Stimulated activated CD8-positive, alpha-beta memory T cell treated with anti-CD3 and anti-CD28 coated beads, Interleukin-15, amount 100 ng/mL, for 24 hours (primary cell): ENCODE measurements around the gene RREB1.

Source experiments
- DNase-seq: peaks from one replicate; pipeline ENCODE4 v3.0.0-alpha.2; 2020; ENCODE audit warnings: low read depth

Gene RREB1, protein sequence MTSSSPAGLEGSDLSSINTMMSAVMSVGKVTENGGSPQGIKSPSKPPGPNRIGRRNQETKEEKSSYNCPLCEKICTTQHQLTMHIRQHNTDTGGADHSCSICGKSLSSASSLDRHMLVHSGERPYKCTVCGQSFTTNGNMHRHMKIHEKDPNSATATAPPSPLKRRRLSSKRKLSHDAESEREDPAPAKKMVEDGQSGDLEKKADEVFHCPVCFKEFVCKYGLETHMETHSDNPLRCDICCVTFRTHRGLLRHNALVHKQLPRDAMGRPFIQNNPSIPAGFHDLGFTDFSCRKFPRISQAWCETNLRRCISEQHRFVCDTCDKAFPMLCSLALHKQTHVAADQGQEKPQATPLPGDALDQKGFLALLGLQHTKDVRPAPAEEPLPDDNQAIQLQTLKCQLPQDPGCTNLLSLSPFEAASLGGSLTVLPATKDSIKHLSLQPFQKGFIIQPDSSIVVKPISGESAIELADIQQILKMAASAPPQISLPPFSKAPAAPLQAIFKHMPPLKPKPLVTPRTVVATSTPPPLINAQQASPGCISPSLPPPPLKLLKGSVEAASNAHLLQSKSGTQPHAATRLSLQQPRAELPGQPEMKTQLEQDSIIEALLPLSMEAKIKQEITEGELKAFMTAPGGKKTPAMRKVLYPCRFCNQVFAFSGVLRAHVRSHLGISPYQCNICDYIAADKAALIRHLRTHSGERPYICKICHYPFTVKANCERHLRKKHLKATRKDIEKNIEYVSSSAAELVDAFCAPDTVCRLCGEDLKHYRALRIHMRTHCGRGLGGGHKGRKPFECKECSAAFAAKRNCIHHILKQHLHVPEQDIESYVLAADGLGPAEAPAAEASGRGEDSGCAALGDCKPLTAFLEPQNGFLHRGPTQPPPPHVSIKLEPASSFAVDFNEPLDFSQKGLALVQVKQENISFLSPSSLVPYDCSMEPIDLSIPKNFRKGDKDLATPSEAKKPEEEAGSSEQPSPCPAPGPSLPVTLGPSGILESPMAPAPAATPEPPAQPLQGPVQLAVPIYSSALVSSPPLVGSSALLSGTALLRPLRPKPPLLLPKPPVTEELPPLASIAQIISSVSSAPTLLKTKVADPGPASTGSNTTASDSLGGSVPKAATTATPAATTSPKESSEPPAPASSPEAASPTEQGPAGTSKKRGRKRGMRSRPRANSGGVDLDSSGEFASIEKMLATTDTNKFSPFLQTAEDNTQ (N-terminal part only)

DNA sequence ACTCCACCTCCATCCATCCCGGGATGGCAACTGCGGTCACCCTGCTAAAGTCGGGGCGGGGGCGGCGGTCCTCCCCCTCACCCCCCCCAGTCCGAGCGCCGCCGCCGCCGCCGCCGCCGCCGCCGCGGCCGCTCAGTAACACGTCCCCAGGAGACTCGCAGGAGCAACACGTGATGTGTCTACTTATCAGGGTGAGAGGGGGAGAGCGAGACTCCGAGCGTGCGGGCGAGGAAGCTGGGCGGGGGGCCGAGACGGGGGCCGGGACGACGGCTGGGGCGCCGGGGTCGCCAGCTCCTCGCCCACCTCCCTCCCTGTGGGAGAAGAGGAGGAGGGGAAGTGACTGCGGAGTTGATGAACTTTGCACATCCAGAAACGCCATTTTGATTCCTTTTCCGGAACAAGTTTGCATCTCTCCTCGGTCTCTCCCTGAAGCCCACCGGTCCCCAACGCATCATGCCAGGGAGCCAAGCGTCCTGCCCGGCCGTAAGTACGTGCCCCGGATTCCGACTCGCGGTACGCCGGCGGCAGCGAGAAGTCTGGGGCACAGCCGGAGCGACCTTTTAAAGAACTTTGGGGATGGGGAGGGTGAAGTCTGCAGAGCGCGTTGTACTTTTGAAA lies at the start of gene RREB1:
TSS of gene RREB1 (plus strand) at position 384 of the 618 bp plus-strand sequence. CDS start 73,951 bp downstream, outside the sequence.
- peak; percentile 30 for DNase-seq

DNA sequence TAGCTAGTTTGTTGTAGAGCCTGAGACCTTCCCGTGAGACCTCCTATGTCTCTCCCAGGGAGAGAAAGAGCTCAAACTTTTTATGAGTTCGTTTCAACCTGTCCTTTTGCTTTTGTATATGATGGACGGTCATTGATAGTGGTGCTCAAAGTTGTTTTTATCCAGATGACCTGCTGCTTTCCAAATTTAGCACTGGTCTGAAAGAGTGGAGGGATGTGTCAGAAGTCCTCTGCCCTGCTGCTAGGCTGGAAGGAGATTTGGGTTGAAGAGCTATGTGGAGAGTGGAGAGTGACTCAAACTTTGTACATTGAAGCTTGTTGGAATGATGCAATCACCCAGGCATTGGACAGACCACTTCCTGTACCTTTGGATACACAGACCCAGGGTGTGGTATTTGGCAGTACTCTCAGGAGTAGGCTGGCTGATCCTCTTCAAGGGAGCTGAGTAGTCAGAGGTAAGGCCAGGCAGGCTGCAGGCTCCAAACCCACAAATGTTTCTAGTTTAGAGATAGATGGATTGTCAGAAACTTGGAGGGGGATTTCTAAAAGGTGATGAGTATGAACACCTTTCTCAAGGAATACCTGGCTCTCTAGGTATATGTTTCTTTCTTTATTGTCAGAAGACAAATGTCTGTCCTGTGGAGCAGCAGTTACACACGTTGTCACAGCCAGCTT lies 49.4 kb upstream of the RREB1 start:
- DNase-seq: no peak

DNA sequence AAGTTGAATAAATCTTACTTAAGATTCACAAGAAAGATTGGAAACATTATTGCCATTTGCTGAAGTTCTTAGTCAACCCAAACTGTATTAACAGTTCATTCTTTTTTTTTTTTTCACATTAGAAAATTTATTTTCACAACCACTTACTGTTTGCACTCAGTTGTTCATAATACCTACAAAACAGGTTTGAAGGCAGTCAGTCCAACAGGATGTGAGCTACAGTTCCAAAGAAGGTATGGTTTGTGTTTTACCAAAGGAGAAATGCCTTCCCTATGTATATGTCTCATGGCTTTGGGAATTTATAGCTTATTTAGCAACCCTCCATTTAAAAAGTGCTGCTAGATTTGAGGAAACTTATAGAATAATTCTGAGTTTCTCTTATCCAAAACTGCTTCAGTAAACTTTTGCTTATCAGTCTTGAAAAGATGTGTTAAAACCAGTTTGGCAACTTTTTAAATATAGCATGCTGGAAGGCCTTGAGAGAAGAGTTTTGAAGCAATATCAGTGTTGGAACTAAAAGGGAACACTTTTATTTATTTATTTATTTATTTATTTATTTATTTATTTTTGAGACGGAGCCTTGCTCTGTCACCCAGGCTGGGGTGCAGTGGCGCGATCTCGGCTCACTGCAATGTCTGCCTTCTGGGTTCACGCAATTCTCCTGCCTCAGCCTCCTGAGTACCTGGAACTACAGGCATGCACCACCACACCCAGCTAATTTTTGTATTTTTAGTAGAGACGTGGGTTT lies 46.8 kb upstream of the RREB1 start:
- DNase-seq: no peak

DNA sequence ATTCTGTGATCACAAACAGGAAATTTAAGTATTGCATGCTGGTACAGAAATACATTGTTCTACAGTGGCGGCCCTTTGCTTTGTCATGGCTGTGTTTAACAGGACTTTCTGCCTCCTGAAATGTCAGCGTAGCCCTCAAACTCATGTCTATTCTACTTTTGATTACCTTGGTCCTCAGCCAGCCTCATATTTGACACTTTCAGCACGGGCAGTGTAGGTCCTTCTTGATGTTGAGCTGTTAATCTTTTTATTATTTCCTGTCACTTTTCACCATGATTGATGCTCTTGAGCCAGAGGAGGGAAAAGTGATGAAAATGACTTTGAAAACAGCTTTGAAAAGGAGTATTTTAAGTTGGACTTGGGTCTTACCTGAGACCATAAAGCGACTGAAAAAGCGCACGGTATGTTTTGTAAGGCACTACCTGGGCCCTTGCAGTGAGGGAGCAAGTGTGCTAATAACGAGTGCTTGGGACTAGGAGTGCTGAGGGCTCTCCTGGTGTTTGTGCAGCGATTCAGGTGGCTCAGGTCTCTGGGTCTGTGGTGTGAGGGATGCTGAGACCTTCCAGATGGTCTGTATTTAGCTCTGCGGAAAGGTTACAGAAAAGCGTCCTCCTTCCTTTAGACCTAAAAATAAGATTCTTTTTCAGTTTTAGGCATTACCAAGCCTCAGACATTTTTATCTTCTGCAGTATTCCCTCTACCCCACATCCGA lies 45.2 kb upstream of the RREB1 start:
- no peak for DNase-seq

DNA sequence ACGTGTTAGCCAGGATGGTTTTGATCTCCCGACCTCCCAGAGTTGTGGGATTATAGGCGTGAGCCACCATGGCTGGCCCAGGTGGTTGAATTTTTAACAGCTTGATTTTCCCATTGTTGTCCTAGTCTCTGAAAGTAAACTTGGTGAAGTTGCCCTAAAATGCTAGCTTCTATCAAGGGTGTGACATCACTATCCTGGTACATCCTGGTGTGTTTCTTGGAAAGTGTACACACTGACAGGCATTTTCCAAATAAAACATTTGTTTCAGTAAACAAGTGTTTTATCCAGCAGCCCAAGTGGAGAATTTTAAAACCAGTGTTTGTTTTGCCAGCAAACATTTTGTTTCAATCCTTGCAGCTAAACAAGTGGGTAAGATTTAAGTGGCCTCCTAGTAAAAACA lies 40.5 kb upstream of the RREB1 start:
- no peak for DNase-seq

DNA sequence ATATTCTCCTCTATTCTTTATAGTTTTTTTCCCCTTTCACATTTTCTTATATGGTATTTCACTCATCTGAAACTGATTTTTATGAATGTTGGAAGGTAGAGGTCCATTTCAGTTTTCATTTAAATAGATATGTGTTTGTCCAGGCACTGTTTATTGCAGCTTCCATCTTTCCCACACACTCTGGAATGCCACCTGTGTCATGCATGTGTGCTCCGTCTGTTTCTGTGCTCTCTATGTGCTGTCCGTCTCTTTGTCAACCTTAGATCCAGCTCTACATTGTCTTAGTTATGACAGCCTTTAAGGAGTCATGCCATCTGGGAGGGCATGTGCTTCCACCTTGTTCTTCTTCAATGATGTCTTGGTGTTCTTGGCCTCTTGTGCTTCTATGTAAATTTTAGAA lies 36.4 kb upstream of the RREB1 start:
- no peak for DNase-seq

DNA sequence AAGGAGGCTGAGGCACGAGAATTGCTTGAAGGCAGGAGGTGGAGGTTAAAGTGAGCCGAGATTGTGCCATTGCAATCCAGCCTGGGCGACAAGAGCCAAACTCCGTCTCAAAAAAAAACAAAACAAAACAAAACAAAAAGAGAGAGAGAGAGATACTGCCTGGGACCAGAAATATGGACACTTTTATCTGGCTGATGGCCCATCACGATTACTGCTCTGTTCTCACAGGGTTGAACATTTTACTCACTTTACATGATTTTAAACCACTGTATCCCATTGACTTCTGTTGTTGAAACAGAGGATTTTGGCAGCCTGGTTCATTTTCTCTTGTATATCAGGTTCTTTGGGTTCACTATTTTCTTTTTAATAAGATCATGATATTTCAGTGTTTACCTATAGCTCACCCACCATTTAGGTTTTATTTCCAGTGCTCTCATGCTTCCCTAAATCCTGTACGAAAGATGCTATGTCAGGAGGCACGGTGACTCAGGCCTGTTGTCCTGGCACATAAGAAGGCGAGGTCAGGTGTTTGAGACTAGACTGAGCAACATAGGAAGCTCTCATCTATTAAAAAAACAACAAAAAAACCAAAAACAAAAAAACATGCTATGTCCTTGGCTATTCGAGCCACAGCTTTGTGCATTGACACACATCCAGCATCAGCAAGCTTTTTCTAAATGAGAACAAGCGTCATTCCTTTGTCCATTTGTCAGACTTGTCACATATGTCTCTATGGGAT lies 34.5 kb upstream of the RREB1 start:
- no peak for DNase-seq

DNA sequence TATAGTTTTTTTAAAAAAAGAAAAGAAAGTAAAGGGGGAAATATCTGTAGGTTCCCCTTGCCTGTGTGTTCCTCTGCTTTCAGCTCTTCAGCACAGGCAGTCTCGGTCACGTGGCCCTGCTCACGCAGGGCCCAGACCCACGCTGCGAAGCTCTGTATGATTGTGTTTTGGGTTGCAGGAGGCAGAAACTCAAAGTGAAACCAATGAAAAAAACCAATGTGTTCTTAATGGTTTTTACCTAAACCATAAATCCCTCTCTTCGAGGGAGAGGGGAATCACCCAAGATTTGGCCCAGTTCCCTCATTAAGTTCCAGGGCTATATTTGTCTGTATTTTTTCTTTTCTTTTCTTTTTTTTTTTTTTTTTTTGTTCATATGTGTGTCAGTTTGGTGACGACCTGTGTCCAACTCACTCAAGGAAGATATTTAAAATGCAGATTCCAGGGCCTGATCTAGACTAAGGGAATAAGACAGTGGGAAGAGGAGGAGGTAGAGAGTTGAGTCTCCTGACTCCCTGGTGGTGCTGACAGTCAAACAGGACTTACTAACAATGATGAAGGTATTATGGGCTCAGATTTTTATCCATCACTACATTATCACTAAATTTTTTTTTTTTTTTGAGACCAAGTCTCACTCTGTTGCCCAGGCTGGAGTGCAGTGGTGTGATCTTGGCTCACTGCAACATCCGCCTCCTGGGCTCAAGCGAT lies 33.8 kb upstream of the RREB1 start:
- DNase-seq: no peak

DNA sequence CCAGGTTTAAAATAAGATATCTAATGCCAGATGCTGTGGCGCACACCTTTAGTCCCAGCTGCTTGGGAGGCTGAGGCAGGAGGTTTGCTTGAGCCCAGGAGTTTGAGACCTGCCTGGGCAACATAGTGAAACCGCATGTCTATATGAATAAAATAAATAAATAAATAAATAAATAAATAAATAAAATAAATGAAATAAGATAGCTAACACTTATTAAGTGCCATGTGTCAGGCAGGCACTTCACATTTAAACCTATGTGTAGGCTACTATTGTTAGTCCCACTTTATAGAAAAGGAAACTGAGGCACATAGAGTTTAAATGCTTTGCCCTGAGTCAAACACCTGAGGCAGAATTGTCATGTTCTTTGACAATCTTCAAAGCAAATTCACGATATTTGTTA lies 32.9 kb upstream of the RREB1 start:
- no peak for DNase-seq

DNA sequence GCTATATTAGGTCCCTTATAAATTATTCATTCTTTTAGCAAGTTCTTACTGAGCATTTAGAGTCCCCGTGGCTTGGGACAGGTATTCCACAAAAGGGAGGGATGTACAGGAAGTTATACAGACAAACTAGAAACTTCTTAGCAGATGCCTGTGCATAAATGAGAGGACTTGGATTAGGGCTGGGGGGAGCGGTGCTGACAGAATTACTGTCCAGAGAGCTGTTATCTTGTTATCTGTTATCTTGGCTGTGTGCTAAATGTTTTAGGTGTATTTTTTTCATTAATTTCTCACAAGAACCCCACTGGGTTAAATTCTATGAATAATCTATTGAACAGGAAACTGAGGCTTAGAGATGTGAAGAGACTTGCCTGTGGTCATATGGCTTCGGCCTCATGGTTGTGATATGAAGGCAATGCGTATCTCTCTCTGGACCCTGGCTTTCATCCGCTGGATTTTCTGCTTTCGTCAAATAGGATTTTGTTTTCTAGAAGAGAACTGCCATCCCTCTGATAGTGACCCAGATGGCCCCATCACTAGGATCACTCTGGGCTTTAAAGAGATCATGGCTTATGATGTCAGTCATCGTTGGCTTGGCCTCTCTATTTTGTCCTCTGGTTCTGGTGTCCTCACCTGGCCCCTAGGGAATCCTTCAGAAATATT lies 32.3 kb upstream of the RREB1 start:
- DNase-seq: no peak

DNA sequence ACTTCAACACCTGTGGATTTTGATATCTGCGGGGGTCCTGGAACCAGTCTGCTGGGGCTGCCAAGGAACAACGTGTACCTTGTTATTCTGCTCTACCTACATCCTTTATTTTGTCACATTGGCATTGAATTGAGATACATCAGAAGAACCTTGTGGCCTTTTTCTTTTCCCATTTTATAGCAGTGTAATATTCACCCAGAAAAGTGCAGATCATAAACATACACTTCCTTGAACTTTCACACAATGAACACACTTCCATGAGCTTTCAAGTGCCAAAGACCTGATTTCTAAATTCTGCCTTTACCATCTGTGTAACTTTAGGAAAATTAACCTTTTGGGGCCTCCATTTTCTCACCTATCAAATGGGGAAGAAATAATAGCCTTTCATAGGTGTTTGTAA lies 29.9 kb upstream of the RREB1 start:
- no peak for DNase-seq

DNA sequence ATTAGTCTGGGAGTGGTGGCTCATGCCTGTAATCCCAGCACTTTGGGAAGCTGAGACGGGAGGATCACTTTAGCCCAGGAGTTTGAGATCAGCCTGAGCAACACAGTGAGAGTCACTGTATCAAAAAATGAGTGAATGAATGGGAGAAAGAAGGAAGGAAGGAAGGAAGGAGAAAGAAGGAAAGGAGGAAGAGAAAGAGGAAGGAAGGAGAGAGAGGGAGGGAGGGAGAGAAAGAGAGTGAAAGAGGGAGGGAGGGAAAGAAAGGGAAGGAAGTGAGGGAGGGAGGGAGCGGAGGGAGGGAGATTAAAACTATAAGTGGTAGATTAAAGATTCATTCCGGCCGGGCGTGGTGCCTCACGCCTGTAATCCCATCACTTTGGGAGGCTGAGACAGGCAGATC lies 28.9 kb upstream of the RREB1 start:
- no peak for DNase-seq

DNA sequence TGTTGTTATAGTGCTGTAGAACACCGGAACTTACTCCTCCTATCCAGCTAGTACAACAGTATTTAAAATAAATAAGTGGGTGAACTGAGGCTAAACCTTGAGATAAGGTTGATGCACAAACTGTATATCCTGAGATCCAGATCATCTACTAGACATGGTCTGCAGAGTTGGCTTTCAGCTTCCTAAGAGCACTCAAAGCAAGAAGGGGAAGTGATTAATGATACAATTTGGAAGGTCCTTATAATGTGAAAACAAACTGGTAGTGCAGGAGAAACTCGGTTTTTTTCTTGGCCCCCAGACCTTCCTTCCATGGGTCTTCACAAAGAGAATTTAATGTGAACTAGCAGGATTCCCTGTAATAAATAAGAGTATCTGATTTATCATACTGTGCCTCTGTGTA lies 27.4 kb upstream of the RREB1 start:
- DNase-seq: no peak

DNA sequence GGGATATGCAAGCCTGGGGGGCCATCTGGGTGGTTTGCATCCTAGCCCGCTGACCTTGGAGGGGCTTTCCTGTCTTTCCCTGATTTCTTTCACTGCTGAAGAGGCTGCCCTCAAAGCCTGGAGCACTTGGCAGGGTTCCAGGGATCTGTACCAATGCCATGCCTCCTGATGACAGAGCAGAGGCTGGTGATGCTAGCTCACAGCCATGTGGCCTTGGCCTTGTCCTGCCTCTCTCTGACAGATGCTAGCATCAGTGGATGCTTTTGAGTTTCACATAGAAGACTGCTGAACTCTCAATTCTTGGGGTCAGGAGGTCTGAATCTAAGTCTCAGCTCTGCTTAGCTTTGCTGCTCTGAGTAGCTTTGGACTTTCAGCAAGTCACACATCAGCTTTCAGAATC lies 21.9 kb upstream of the RREB1 start:
- DNase-seq: no peak

DNA sequence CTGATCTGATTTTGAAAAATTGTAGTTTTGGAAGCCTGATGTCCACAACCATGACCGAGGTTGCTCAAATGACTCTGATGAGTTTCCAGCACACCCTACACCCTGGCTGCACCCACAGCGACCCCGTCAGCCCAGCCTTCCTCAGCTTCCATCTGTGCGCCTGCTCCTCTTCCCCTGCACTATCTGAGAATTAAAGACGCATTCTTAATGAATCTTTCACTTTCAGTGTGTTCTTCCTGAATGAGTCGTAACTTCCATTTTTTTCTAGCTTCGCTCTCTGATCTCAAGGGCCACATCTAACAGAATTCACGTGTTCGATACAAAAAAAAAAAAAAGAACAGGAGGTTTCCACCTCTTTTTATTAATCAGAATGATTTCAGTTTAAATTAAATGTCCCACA lies 21.3 kb upstream of the RREB1 start:
- no peak for DNase-seq

DNA sequence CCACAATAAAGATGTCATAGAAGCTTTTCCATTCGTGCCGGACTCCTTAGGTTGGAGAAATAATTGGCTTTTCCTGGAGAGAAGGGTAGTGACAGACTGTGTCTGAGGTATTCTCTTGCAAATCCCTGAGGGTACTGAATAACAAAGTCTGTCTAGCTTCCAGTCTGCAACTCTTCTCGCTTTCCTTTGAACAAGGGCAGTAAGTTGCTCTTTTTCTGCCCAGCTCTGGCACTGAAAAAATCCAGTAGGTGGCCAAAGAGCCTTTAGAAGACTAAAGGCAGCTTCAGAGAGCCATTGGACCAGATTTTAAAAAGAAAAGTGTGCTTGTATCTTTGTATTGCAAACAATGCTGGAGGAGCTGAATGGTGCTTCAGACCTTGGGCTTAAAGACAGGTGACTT lies 20.7 kb upstream of the RREB1 start:
- DNase-seq: no peak

DNA sequence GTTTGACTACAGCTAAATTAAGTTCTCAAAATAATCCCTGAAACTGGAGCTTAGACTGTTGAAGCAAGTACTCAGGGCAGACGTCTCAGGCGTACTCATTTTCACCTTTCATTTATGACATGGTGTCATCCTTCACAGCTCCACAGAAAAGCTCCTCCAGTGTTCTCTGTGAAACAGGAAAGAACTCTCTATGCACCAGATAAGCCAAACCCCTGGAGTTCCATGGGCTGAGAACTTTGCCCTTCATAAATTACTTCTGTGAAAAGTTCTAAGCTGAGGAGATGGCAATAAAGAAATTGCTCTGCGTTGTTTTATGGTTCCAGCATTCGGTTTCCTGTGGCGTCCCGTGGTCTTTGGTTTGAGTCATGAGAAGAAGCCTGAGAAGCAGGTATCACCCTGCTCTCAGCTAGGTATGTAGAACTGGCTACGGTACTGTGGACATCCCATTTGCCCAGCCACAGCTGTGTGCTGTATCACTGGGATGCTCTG lies 20.2 kb upstream of the RREB1 start:
- no peak for DNase-seq
